Camera-type eye (tissue), 1 donor: ENCODE results near the gene MSRB1. TPM values are rescaled to one million over a fixed set of nuclear protein-coding genes. Genes with fewer than 3 reads are reported as not detected.

Source experiments
- total RNA-seq: library from RNA; depleted of rRNA; stranded (reverse); fragments of >200 nt; gene quantifications from one replicate; pipeline ENCODE4 v1.2.3, GENCODE V29; 2014

Gene MSRB1, protein sequence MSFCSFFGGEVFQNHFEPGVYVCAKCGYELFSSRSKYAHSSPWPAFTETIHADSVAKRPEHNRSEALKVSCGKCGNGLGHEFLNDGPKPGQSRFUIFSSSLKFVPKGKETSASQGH
- 5.7 TPM for total RNA-seq

DNA sequence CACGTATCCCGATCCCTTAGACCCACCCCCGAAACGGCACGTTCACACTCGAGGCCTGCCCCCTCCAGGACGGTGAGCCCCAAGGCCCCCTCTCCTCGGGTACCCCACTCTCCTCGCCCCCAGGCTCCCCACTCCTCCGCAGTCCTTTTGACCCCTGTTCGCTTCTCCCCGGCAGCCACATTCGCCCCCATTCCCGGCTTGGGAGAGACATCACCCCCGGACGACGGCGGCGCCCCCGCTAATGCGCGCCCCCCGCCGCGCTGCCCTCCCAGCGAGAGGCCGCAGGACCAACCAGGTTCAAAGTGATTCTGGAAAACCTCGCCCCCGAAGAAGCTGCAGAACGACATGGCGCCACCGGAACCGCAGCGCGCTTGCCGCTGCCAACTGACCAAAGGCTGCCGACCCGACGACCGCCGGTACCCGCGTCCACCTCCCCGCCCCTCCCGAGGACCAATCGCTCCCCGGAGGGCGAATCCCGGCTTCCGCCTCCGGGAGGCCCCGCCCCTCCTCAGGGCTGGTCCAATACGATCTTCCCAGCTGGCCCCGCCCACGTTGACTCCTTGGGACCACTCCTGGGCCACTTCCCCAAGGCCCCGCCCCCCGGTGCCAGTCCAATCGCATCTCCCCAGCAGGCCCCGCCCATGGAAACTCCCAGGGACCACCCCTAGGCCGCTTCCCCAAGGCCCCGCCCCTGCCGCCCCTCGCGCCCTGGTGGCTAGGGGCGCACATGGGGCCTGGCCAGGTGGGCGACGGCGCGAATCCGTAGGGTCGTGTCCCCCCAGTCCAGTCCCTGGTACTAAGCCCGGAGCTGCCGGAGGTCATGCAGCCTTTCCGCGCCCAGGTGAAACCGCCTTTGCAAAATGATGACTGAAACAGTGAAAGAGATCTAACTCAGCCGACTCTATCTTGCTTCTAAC is at the start of gene MSRB1:
Gene MSRB1, minus strand, starts transcription at position 390 of the 917 bp plus-strand sequence. Its CDS starts 43 bp downstream, at position 347.

GRCh38 chr16:1989209-1990100 is 46.5 kb upstream of the MSRB1 start, which contains the start of gene SYNGR3:
Gene SYNGR3 (plus strand): TSS chr16:1989970. CDS start chr16:1990103, 133 bp downstream.

GRCh38 chr16:1983544-1984346 is 40.7 kb upstream of the MSRB1 start, which contains the start of gene GFER:
Gene GFER (plus strand): TSS chr16:1984193. CDS start chr16:1984219, 26 bp downstream.

DNA sequence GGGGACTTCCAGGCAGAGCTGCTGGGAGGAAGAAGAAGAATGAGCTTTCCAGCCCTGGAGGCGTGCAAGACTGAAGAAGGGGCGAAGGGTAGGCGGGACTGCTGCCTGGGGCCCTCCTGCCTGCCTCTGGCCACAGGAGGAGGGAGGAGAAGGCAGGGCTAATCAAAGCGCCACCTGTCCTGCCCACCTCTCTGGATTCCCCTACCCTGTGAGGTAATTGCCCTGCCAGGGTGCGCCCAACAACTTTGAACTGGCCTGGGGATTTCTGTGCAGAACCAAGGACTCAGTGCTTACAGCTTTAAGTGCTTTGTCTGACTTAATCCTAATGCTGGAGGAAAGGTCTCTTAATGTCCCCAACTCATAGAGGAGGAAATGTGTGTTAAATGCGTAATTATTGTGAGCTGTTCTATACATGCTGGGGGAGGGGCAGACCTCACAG is 38.4 kb upstream of the MSRB1 start, which contains the start of gene NOXO1:
Gene NOXO1, minus strand, starts transcription at position 72 of the 439 bp plus-strand sequence. CDS start 290 bp downstream, outside the sequence.

GRCh38 chr16:1971796-1972489 is 28.9 kb upstream of the MSRB1 start, which contains the start of gene TBL3:
Gene TBL3 (plus strand): TSS chr16:1972053. CDS start chr16:1972165, 112 bp downstream.

GRCh38 chr16:1966460-1966859 is 23.5 kb upstream of the MSRB1 start, which contains the start of gene RNF151:
Gene RNF151 (plus strand): TSS chr16:1966856. CDS start chr16:1966882, 26 bp downstream.

DNA sequence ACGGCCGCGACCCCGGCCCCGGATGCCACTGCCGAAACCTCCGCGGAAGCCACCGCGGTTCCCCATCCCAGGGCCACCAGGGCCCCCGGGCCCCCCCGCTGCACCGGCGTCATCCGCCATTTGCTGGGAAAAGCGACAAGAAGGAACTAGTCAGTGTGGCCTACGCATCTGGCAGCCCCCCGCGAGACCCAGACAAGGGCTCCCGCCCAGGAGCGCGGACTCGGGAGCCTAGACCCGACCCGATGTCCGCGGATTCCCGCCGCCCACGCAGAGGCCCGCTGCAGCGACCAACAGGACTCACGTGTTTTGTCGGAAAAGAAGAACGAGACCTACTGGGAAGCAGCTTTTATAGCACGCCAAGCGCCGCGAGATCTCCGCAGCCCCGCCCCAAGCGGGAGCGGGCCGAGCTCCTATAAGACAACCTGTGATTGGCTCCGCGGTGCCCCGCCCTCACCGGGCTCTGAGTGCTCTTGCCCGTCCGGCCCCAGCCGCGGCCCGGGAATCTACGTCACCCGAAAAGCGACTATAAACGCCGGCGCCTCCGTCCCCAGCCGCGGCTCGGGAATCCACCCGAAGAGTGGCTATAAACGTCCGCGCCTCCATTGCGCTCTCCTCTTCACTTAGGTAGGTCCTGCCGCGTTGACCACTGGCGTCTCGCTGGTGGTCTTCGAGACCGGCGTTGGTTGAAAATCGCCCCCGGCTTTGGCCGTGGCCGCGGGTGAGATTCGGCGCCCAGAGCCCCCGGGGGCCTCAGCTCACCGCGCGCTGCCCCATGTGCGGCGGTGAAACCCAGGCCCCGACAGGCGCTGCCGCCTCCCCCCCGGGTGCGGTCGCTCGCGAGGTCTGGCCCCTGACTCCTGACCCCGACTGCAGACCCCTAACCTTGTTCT is 21.8 kb upstream of the MSRB1 start, which contains the start of gene RPS2:
Gene RPS2, minus strand, starts transcription at position 321 of the 890 bp plus-strand sequence. Its CDS starts 201 bp downstream, at position 120.

GRCh38 chr16:1959269-1960039 is 16.5 kb upstream of the MSRB1 start, which contains the start of gene NDUFB10:
Gene NDUFB10 (plus strand): TSS chr16:1959538. CDS start chr16:1959625, 87 bp downstream.

GRCh38 chr16:1918351-1919326 is 24.4 kb downstream of the MSRB1 start, which contains the start of gene HS3ST6:
Gene HS3ST6 (minus strand): TSS chr16:1918415. CDS start chr16:1918323, 92 bp downstream.

Other genes starting within 250 kb of the MSRB1 start
- 107 TPM for gene MAPK8IP3, start 237.0 kb downstream of the MSRB1 start, total RNA-seq
- gene NME3, start 171.7 kb downstream of the MSRB1 start, total RNA-seq = 52.0 TPM
- 16.1 TPM for gene EME2, start 170.4 kb downstream of the MSRB1 start, total RNA-seq
- 48.4 TPM for gene MRPS34, start 170.1 kb downstream of the MSRB1 start, total RNA-seq
- gene SPSB3, start 160.6 kb downstream of the MSRB1 start, total RNA-seq = 93.1 TPM
- gene NUBP2, start 160.2 kb downstream of the MSRB1 start, total RNA-seq = 56.1 TPM
- 0.55 TPM for gene IGFALS, start 149.5 kb downstream of the MSRB1 start, total RNA-seq
- gene HAGH, start 116.4 kb downstream of the MSRB1 start, total RNA-seq = 55.9 TPM
- gene FAHD1, start 116.0 kb downstream of the MSRB1 start, total RNA-seq = 35.6 TPM
- gene MEIOB, start 71.0 kb downstream of the MSRB1 start, total RNA-seq = 0.60 TPM
- 0.38 TPM for gene HS3ST6, start 24.8 kb downstream of the MSRB1 start, total RNA-seq
- gene RPL3L, start 11.5 kb upstream of the MSRB1 start, total RNA-seq = 6.3 TPM
- gene NDUFB10, start 16.3 kb upstream of the MSRB1 start, total RNA-seq = 71.7 TPM
- 801 TPM for gene RPS2, start 21.6 kb upstream of the MSRB1 start, total RNA-seq
- gene RNF151, start 23.7 kb upstream of the MSRB1 start, total RNA-seq = not detected
- gene TBL3, start 28.9 kb upstream of the MSRB1 start, total RNA-seq = 32.0 TPM
- 0.55 TPM for gene NOXO1, start 38.3 kb upstream of the MSRB1 start, total RNA-seq
- gene GFER, start 41.0 kb upstream of the MSRB1 start, total RNA-seq = 14.7 TPM
- 6.5 TPM for gene SYNGR3, start 46.8 kb upstream of the MSRB1 start, total RNA-seq
- 20.3 TPM for gene ZNF598, start 66.6 kb upstream of the MSRB1 start, total RNA-seq
- gene NPW, start 76.6 kb upstream of the MSRB1 start, total RNA-seq = 2.0 TPM
- gene NHERF2, start 83.7 kb upstream of the MSRB1 start, total RNA-seq = 36.8 TPM
- 17.2 TPM for gene NTHL1, start 104.6 kb upstream of the MSRB1 start, total RNA-seq
- gene TSC2, start 104.8 kb upstream of the MSRB1 start, total RNA-seq = 103 TPM
- gene PKD1, start 192.7 kb upstream of the MSRB1 start, total RNA-seq = 195 TPM
- 6.1 TPM for gene RAB26, start 205.4 kb upstream of the MSRB1 start, total RNA-seq
- gene TRAF7, start 212.6 kb upstream of the MSRB1 start, total RNA-seq = 38.7 TPM